HG02885 (cell line): Measurements from ENCODE around the gene EDNRA.
A peak's percentile ranks its signal among the peaks of the same experiment; 100 is the strongest.

ENCODE experiments used
- ATAC-seq: cut with Tn5 transposase; IDR thresholded peaks from one replicate; pipeline ENCODE4 v1.9.1; 2021; ENCODE audit warnings: mild to moderate bottlenecking; ENCODE audit not compliant: unreplicated experiment, poor library complexity

The EDNRA gene

DNA sequence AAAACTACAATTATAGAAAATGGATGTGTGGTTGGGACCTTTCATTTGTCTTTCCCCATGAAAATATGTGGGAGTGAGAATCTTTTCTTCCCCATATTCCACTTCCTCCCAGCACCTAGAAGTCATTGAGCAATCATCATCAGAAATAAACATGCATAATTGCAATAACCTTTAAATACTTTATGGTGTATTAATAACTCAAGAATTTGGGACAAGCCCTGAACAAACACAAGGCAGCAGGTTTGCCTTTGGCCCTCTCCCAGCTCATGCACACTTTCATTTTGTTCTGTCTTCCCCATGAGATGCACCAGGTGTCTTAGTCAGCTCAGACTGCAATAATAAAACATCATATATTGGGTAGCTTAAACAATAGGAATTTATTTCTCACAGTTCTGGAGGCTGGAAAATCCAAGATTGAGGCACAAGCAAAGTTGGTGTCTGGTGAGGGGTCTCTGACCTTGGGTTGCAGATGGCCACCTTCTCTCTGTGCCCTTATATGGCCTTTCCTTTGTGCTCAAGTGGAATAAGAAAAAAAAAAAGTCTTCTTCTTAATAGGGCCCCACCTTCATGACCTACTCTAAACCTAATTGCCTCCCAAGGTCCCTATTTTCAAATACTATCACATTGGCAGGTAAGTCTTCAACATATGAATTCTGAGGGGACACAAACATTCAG, 101.6 kb downstream of the EDNRA start:
- ATAC-seq: no peak

DNA sequence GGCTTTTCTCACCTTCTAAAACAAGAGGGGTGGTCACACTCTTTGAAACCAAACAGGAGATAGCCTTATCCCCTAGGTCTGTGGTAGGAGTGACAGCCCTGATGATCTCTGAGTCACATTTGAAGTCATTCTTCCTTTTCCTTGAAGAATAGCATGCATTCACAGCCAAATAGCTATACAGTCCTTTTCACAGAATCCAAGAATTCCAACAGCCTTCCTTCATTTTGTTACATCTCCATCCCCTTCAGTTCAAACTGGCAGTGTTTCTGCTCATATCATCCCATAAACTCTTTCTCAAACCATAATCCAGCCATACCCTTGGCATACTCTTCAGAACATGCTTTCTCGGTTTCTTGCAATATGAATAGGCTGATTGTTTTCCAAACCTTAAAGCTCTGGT, 103.0 kb downstream of the EDNRA start:
- no peak for ATAC-seq

DNA sequence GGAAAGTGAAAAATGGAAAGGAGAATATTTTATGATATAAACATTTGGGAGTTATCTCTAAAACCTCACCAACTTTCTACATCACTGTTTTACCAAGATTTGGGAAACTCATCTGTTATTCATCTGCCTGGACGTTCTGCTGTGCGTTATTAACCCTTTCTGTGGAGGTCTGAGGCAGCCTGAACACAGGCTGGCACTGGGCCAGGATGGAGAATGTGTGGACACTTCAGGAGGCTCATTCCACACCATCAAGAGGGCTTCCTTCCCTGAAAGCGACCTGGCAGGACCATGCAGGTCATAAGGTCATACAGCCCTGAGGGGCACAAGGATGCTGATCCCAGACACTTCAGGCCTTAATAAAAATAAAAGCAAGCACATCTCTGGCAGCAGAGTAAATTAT, 105.1 kb downstream of the EDNRA start:
- ATAC-seq: no peak

DNA sequence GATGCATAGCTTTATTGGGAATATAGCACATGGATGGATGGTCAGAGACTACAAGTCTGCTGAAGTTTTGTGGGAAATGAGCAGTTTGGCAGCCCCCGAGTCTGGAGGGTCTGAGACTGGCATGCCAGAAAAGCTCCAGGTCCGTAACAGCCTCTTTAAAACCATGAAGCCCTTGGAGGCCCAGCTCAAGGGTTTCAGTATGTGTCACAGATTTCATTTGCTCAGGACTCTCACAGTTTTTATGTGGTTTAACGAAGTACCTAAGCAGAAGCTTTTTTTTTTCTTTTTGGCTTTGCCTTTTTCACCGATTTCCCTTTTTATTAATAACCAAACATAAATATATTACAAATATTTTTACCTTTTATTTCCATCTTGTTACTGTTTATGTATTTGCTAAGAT, 105.7 kb downstream of the EDNRA start:
- ATAC-seq: peak; percentile 94

GRCh38 chr4:147587041-147587440, 106.1 kb downstream of the EDNRA start:
- ATAC-seq: no peak

DNA sequence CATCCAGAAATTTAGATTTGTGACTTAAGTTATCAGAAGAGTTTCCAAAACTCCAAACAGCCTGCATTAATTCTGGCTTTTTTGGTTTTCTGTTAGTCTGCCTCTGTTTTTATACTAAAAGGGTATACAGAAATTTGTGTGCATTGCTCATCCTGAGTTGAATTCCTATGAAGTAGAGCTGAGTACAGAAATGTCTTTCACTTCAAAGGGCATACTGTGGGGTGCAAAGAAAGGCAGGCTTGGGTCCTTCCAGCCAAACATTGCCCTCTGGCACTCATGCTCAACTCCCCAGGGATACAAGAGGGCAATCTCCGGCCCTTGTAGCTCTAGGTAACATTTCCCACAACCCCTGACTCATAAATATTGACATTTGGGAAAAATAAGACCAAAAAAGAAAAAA, 108.7 kb downstream of the EDNRA start:
- ATAC-seq: no peak

GRCh38 chr4:147590249-147590920, 109.5 kb downstream of the EDNRA start:
- peak; percentile 50 for ATAC-seq

DNA sequence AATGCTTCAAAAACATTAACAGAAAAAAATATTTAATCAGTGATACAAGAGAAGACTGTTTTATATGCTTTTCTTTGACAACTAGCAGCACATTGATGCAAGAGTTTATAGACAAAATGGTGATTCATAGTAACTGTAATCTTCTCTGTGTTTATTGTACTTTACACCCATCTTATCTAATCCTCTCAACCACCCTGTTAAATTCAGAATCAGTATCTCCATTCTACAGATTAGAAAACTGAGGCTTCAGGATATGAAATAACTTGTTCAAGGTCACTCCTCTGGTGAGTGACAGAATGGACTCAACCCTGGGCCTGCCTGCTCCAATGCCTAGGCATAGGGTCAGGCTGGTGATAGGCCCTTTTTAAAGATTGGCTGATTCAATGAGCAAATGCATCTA, 110.2 kb downstream of the EDNRA start:
- no peak for ATAC-seq

DNA sequence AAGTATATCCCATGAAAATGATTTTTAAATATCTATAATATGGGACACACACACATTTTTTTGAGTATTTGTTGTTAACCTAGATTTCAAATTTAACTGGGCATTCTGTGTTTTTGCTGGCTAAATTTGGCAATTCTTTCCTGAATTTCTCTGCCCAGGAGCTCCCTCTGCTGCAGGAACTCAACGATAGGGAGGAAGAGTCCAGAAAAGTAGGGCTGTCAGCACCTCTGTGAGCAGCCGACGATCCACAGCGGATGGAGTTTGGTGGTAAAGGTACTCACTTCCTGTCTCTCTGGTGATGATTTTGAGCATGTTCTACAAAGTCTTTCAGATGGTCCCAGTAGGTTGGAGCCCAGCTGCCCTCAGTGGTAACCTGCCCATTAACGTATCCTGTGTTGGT, 113.2 kb downstream of the EDNRA start:
- no peak for ATAC-seq
